ENCODE data around the gene TTC14. TPM values are rescaled to one million over a fixed set of nuclear protein-coding genes. Genes with fewer than 3 reads are reported as not detected.

The TTC14 gene
- total and polyA plus RNA-seq, 2 of the 4 experiments (the other 2 are of a cell fraction): 16.9 to 38.5 TPM

DNA sequence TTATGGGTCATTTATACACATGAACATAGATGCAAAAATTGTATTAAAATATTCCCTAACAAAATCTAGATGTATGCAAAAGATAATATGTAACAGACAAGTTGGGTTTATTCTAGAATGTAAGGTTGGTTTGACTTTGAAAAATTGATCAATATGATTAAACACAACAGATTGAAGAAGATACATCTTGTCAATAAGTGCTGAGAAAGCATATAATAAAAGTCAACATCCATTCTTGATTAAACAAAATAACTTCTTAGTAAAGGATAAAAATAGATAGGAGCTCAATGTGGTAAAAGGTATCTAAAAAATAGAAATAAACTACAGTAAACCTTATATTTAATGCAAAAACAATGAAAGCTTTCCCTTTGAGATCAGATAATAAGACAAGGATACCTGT, 39.0 kb downstream of the TTC14 start:
- CTCF ChIA-PET: no interaction called here
- no peaks in the 10 kb centered on the region for H3K9me1 ChIP-seq (ENCODE audit: insufficient read depth, low read length)
- H2AK5ac ChIP-seq (ENCODE audit: low read depth, low read length): no peak overlapping the region
- intact Hi-C loops (cut with micrococcal nuclease) (no loop called here), in situ Hi-C loops (cut with MboI; ENCODE audit: low sequenced_read_pairs) (no loop called here), dilution Hi-C loops (cut with HindIII; ENCODE audit: low sequenced_read_pairs, unreplicated experiment) (no loop called here)
- no peaks in the 10 kb centered on the region for H3K9me3 ChIP-seq (ENCODE audit: control insufficient read depth, insufficient read depth, low read length)
- no peaks in the 10 kb centered on the region for H3K4me1 ChIP-seq (ENCODE audit: control insufficient read depth, insufficient read depth, low read length)
- no peaks in the 10 kb centered on the region for H3K36me3 ChIP-seq (ENCODE audit: control insufficient read depth, insufficient read depth, low read length)
- 0 out of 2 replicates have a peak, but pooled peaks have one; percentile 46 for TF ChIP-seq MAFK (IDR thresholded peaks at IDR 0.05; ENCODE audit: low read depth, low read length)
- no peak for TF ChIP-seq BHLHE40 (IDR thresholded peaks at IDR 0.05; ENCODE audit: low read depth, low read length)
- TF ChIP-seq CHD1 (IDR thresholded peaks at IDR 0.05; ENCODE audit: low read depth, low read length): no peak
- TF ChIP-seq MAZ (IDR thresholded peaks at IDR 0.05; ENCODE audit: borderline replicate concordance, low read depth, low read length): no peak
- no peak overlapping the region for H2AK9ac ChIP-seq (replicated peaks; ENCODE audit: low read depth, low read length, poor library complexity)
- POLR2A ChIA-PET (ENCODE audit: unreplicated experiment): no interaction called here
- H3K27ac ChIP-seq (ENCODE audit: insufficient read depth, low read length): no peak overlapping the region
- H2BK20ac ChIP-seq (ENCODE audit: low read depth, low read length): no peak overlapping the region
- H3K56ac ChIP-seq (ENCODE audit: extremely low read depth, insufficient read depth, low read length): no peak overlapping the region
- no peak overlapping the region for H2BK5ac ChIP-seq (ENCODE audit: low read depth, low read length, poor library complexity, severe bottlenecking)
- ATAC-seq (ENCODE audit: low read depth): no peak
- H3K79me1 ChIP-seq (ENCODE audit: low read depth in 1 of 2, low read length in 2 of 2): no peaks in the 10 kb centered on the region
- no peak overlapping the region for H4K8ac ChIP-seq (ENCODE audit: low read depth in 2 of 2, low read length in 2 of 2)
- no peak overlapping the region for H4K91ac ChIP-seq (ENCODE audit: insufficient read depth, low read depth, low read length)
- no peaks in the 10 kb centered on the region for H3K27me3 ChIP-seq (ENCODE audit: control insufficient read depth, insufficient read depth, low read length)
- H3K9ac ChIP-seq (ENCODE audit: low read depth, low read length): no peak overlapping the region
- DNase-seq: no peak
- no peaks in the 10 kb centered on the region for H4K20me1 ChIP-seq (ENCODE audit: insufficient read depth, low read length)
- no peak overlapping the region for H3K4me3 ChIP-seq (ENCODE audit: insufficient read depth, low read depth, low read length)
- no peak overlapping the region for H4K5ac ChIP-seq (ENCODE audit: low read depth, low read length)
- no peak overlapping the region for H3K4ac ChIP-seq (ENCODE audit: low read depth, low read length)
- H2BK120ac ChIP-seq (ENCODE audit: low read depth, low read length): no peak overlapping the region
- no peak overlapping the region for H3K23ac ChIP-seq (ENCODE audit: low read depth, low read length)
- H2BK15ac ChIP-seq (ENCODE audit: low read depth, low read length): no peak overlapping the region
- H3K14ac ChIP-seq (replicated peaks; ENCODE audit: low read depth, low read length): no peak overlapping the region
- no peak overlapping the region for H3K18ac ChIP-seq (ENCODE audit: low read depth, low read length)
- H2AFZ ChIP-seq (replicated peaks; ENCODE audit: low read length, poor library complexity): no peak overlapping the region
- no peak overlapping the region for H3K4me2 ChIP-seq (ENCODE audit: low read depth, low read length)
- no TSS peak for BruUV-seq (replicated peaks)
